Activated naive CD8-positive, alpha-beta T cell treated with anti-CD3 and anti-CD28 coated beads, Interleukin-2, amount 50 U/mL, for 16 hours (primary cell): ENCODE measurements around the gene BSG.
"Not testable (repeated sequence)": the region's sequence is repeated elsewhere in the genome, so short reads cannot be mapped to it uniquely, and the experiment has no call there.

Experiments used
- DNase-seq: peaks from one replicate; pipeline ENCODE4 v3.0.0-alpha.2; 2020; ENCODE audit warnings: low read depth, low spot score

BSG gene

DNA sequence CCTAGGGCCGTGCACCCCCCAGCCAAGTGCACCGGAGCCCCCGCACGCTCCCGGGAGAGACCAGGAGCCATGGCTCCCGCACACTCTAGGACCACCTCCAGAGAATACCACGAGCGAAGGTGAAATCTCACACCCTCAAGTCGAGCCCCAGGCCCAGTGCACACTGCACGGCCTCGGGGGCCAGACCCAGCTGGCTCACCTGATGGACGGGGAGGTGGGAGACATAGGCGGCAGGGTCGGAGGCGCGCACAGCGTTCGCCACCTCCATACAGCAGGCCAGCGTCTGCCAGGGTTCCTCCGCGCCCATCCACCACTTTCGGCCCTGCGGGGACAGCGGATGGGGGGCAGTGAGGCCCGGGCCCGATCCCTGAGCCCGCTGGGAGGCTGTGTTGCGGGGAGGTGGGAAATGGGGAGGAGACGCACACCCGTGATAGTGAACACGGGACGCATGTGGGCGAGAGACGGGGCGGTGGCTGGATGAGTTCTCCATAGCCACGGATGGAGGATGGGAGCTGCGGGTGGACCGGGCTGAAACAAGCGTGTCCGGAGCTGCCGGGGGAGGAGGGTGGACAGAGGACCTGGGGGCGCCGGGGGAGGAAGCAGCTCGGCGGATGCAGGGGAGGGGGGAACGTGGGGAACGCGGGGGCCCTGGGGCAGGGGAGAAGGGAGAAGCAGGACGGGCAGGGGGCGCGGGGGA, 47.9 kb downstream of the BSG start:
- DNase-seq: no peak

DNA sequence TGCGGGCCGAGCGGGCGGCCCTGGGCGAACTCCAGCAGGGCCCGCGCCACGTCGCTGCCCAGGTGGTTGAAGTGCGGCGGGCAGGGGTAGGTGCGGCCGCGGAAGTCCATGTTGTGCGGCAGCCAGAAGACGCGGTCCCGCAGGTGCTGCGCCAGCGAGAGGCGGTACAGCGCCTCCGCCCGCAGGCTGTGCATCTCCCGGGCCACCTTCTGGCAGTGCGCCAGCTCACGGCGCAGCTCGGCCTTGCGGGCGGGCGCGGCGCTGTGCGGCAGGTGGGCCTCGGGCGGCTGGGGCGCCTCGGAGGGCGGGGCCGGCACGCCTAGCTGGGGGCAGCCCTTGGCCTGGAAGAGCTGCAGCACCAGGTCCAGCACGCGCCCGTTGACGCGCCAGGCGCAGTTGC, 48.8 kb downstream of the BSG start:
- DNase-seq: not testable (repeated sequence)

DNA sequence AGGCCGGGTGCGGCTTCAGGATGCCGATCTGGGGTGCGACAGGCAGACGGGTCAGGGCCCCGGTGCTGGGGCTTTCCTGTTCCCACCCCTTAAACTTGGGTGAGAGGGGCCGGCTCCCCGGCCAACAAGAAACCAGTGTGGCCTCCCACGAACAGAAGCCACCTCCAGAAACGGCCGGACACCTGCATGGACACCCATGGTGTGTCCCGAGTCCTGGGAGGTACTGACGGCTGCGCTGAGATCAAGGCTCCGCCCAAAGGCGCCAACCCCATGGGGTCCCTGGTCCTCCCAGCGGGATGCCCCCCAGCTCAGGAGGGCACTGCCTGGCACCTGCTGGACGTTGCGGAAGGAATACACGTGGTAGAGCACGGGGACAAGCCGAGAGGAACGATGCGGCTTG, 49.4 kb downstream of the BSG start:
- no peak for DNase-seq

DNA sequence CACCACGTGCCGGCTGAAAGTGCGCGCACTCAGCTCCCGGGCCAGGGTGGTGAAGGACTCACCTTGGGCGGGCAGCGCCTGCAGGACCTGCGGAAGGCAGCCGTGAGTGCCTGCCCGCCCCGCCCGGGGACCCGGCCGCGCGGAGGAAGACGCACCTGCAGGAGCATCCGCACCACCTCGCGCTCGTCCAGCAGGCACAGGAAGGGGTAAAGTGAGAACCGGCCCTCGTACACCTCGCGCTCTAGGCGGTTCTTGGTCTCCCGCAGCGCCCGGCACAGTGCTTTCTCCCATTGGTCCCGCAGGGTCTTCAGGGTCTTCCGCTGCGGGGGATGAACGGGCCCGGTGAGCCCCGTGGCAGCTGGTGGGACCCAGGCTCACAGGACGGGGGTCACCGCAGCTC, 50.3 kb downstream of the BSG start:
- no peak for DNase-seq

DNA sequence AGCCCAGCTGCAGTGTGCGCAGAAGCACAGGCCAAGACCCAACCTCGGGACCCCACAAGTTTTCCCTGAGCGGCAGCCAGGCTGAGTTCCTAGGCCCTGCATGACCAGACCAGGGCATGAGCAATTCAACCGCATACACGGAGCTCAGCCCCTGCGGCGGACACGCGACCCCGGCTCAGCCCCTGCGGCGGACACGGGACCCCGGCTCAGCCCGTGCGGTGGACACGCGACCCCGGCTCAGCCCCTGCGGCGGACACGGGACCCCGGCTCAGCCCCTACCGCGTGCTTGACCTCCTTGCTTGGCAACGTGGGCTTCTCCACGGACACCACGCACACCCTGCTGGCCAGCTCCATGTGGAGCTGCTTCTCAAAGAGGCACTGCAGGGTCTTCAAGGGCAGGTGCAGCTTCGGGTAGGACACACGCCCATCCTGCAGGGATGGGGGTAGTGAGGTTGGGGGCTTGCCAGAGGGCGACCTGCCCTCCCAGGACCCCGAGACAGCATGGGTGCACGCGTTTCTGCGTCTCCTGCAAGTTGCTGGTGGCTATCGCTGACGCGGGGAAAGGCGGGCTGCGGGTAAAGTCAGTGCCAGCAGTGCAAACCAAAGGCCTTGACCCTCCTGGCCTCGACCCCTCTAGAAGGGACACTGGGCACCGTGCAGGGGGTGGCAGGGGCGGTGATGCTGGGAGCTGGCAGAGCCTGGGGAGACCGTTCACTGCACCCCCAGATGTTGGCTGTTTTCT, 51.0 kb downstream of the BSG start:
- no peak for DNase-seq

DNA sequence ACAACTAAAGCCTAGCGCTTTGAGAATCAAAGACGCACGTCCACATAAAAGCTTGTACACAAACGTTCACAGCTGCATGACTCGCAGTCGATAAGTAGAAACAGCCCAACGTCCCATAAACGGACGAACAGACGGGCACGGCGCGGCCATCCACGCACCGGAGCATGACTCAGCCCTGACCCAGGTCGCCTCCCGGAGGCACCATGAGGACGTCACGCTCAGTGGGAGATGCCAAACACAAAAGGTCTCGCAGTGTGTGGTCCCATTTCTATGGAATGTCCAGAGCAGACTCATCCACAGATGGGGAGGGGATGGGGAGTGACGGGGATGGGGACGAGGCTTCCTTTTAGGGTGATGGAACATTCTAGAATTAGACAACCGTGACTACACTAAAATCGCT, 51.6 kb downstream of the BSG start:
- no peak for DNase-seq

DNA sequence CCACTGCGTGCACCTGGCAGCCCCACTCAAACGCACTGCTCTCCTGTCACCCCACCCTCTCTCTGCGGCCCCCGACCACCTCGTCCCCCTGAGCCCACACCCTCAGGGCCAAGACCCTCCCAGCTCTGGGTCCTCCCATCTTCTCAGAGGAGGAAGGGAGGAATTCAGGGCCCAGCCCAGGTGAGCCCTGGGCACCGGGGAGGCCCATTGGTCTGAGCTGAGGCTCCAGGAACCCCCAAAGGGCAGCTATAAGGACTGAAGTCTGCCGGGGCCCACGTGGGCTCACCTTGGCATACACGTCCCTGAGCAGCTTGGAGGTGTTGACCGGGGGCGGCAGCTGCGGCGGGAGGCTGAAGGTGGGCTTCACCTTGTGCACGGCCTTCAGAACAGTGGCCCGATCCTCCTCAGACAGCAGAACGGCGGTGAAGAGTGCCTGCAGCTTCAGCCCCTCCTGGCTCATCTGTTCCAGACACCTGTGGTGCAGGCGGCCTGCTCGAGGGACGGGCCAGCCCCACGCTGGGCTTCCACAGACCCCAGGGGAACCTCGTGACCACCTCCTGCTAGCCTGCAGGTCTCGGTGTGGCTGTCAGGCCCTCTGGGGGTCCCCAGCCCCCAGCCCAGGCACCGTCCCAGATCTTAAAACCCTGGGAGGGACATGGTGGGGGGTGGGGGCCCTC, 52.2 kb downstream of the BSG start:
- DNase-seq: no peak

DNA sequence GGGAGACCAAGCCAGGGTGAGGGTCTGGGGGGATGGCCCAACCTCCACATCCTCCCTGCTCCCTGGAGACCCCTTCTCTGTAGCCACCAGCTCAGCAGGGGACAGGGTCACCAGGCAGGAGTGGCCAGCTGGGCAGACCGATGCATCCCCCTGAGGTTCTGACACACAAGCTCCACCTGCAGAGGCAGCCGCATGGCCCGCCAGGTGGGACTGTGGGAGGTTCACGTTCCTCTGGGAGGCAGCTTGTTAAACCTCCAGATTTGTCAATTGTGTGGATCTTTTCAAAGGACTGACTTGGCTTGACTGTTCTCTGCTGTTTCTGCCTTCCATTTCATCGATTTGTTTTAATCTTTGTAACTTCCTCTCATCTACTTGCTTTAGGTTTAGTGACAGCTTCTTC, 52.9 kb downstream of the BSG start:
- no peak for DNase-seq

DNA sequence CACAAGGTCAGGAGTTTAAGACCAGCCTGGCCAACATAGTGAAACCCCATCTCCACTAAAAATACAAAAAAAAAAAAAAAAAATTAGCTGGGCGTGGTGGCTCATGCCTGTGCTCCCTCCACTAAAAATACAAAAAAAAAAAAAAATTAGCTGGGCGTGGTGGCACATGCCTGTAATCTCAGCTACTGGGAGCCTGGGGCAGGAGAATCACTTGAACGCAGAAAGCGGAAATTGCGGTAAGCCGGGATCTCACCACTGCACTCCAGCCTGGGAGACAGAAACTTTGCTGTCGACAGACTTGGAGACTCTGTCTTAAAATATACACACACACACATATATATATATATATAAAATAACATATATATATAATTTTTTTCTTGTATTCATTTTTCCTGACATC, 54.2 kb downstream of the BSG start:
- DNase-seq: not testable (repeated sequence)

DNA sequence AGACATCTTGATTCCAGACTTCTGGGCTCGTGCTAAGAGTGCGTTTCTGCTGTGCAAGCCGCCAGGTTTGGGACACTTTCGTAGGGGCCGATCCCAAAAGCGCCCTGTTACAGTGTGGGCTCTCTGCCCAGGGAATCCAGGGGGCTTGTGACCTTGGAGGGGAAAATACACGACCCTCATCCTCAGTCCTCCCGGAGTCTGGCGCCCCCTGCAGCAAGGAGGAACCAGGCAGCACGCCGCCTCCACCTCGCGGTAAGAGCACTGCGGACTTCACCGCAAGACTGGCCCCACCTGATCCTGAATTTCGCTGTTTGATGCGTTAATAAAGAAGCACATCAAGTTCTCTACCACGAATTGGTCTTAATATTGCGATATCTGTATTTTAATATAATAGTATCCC, 55.8 kb downstream of the BSG start:
- no peak for DNase-seq

DNA sequence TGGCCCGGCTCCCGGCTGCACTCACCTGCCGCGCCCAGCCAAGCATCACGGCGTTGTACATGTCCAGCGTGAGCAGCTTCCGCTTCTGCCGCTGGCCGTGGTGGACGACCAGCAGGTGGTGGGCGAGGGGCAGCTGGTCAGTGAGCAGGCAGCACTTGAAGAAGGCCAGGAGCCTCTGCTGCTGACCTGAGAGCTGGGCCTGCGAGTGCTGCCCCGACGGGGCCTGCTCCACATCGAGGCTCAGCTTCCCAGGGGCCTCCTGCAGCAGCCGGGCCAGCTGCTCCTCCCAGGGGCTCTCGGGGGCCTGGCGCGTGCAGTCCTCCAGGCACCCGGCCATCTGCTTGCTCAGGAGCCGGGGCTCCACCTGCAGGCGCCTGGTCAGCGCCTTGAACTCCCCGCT, 57.1 kb downstream of the BSG start:
- DNase-seq: not testable (repeated sequence)

DNA sequence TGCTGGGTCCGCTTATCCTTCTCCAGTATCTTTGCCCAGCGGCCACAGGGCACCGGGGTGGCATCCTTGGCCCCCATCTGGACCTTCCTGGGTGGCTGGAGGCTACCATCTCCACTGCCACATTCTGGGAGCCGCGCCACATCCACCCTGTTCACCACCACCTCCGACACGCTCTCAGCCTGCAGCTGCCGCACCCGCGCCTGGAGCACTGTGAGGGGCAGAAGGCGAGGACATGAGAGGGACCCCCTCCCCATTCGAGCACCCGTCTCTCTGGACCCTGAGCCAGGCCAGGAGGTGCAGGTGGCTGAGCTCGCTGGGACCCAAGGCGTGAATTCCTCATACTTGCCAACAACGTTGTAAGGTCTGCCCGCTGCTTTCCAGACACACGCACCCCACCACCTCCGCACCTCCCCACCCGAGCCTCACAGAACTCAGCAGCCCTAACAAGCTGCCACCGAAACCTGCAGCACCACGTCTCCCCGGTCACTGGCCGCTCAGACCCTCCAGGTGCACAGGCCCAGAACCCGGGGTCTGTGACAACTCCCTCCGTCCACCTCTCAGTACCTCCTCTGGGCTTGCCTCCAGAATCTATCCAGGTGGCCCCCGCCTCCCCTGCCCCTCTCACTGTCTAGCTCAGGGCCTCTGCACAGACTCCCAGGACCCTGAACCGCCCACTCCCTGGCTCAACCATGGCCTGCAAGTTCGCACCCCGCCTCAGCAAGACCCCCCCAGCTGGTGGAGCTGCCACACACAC, 57.7 kb downstream of the BSG start:
- DNase-seq: no peak

DNA sequence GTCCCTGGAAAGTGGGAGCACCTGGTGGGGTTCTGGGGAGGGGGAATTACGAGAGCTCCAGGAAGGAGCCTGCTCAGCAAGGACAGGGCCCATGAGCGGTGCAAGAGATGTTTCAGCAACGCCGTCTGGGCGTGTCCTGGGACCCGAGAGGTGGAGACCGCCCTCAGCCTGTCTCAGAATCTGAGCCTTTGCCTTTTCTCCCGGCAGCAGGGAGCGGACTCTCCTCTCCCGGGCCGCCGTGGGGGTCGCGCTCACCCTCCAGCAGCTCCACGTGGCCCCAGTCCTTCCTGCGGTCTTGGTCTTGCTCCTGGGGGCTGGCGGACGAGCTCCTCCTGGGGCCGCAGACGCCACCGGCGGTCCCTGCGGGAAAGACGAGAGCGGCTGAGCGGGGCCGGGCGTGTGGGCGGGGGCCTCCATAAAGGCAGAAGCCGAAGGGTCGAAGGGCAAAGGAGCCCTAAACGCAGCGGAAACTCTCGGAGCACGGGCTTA, 60.2 kb downstream of the BSG start:
- no peak for DNase-seq
